Common myeloid progenitor, CD34-positive (primary cell): ENCODE data around the gene CCNL1.
A peak's percentile ranks its signal among the peaks of the same experiment; 100 is the strongest.
"Not testable (repeated sequence)": the region's sequence is repeated elsewhere in the genome, so short reads cannot be mapped to it uniquely, and the experiment has no call there.

Experiments used
- CTCF ChIA-PET: fragments of 350-600 bp; sonication (Branson Sonifier 250); formaldehyde crosslinking; loops from one replicate; lab custom pipeline; 2021; ENCODE audit warnings: antibody characterized with exemption; lab: Charles Lee
- POLR2A ChIA-PET: fragments of 350-600 bp; sonication (Branson Sonifier 250); formaldehyde crosslinking; loops from one replicate; lab custom pipeline; 2021; ENCODE audit warnings: antibody characterized with exemption; lab: Charles Lee
- DNase-seq, 3 donors: peaks; one replicate each; pipeline versions ENCODE4 v3.0.0 to v3.0.0-alpha.2; 2013
- H3K27ac ChIP-seq, 2 experiments: 1 replicate in 1 of 2; 2 replicates in 1 of 2; pipeline ENCODE4 v1.7.0; 2013; ENCODE audit warnings: inconsistent platforms in 2 of 2, low read length in 2 of 2, mild to moderate bottlenecking in 2 of 2, low read depth in 1 of 2, moderate library complexity in 1 of 2; ENCODE audit not compliant: severe bottlenecking in 2 of 2, insufficient read depth in 1 of 2, poor library complexity in 1 of 2
- H3K27me3 ChIP-seq, 5 experiments: replicated peaks in 2 of 5; 1 replicate in 3 of 5; 2 replicates in 2 of 5; pipeline versions ENCODE4 v1.6.1 to v1.7.0; 2013; ENCODE audit warnings: low read length in 4 of 5, mild to moderate bottlenecking in 2 of 5, moderate library complexity in 2 of 5, inconsistent platforms in 1 of 5; ENCODE audit not compliant: insufficient read depth in 5 of 5, control insufficient read depth in 4 of 5
- H3K36me3 ChIP-seq, 4 experiments: 1 replicate in 2 of 4; 2 replicates in 2 of 4; pipeline versions ENCODE4 v1.6.1 to v1.7.0; 2013; ENCODE audit warnings: low read length in 3 of 4, control low read depth in 1 of 4, mild to moderate bottlenecking in 1 of 4; ENCODE audit not compliant: control insufficient read depth in 4 of 4, insufficient read depth in 4 of 4
- H3K4me1 ChIP-seq, 4 experiments: 1 replicate in 3 of 4; 2 replicates in 1 of 4; pipeline versions ENCODE4 v1.6.1 to v1.7.1; 2013; ENCODE audit warnings: low read length in 3 of 4, mild to moderate bottlenecking in 3 of 4, control low read depth in 1 of 4, inconsistent platforms in 1 of 4, moderate library complexity in 1 of 4; ENCODE audit not compliant: control insufficient read depth in 4 of 4, insufficient read depth in 4 of 4; ENCODE audit errors: control extremely low read depth in 1 of 4
- H3K4me3 ChIP-seq, 7 experiments: 1 replicate in 4 of 7; 2 replicates in 3 of 7; pipeline versions ENCODE4 v1.5.1 to v1.7.0; 2013; ENCODE audit warnings: mild to moderate bottlenecking in 7 of 7, low read length in 6 of 7, moderate library complexity in 6 of 7, inconsistent platforms in 2 of 7, low read depth in 2 of 7, control low read depth in 1 of 7; ENCODE audit not compliant: insufficient read depth in 4 of 7, control insufficient read depth in 1 of 7; ENCODE audit errors: extremely low read depth in 1 of 7
- H3K9me3 ChIP-seq, 5 experiments: 1 replicate in 4 of 5; 2 replicates in 1 of 5; pipeline versions ENCODE4 v1.6.1 to v1.7.1; 2013; ENCODE audit warnings: low read length in 4 of 5, mild to moderate bottlenecking in 2 of 5, inconsistent platforms in 1 of 5, low read depth in 1 of 5, moderate library complexity in 1 of 5; ENCODE audit not compliant: control insufficient read depth in 4 of 5, insufficient read depth in 2 of 5; ENCODE audit errors: control extremely low read depth in 1 of 5
- WGBS: methylation state at CpG from one replicate; pipeline ENCODE4 v1.1.5; 2013; ENCODE audit not compliant: insufficient coverage; 5-methylcytosine and 5-hydroxymethylcytosine counted together

CCNL1 gene

DNA sequence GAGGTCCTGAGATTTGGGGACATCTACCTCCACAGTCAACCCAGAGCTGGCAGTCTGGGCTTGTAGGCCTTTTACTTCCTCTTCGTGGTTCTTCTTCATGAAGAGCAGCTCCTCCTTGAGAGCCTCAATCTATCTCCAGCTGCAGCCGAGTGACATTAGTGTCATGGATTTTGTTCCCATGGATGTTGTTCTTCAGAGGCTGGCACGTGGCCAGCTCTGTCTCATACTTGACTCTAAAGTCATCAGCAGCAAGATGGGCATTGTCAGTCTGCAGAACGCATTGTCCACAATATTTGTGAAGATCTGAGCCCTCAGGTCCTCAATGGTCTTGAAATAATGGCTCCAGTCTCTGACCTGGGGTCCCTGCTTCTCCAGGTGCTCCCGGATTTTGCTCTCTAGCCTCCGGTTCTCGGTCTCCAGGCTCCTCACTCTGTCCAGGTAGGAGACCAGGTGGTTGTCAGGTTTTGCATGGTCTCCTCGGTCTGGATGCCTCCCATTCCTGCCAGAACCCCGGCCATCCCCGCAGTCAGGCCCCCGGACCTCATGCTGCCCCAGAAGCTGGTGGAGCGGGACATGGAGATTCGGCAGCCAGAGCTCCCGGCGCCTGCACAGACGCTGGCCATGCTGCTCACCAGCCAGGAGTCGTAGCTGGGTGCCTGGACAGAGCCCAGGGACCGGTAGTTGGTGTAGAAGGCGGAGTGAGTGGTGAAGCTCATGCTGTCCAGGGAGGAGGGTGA is 3.4 kb upstream of the CCNL1 start:
- peaks cover 13 to 32% (median 18%) of the 10 kb centered on the region in 4 experiments for H3K4me1 ChIP-seq
- H3K9me3 ChIP-seq, result no peaks in the 10 kb centered on the region
- ChIA-PET POLR2A (interaction anchor here (2.3 kb wide), 1 partner anchor 11 kb away, joined by 7 read pairs; no protein-coding TSS in a partner anchor), CTCF (interaction anchor here (1.3 to 7.1 kb wide), 5 partner anchors 10 to 332 kb away, joined by 3 to 74 read pairs (median 4); no protein-coding TSS in a partner anchor)
- peaks cover 0 to 9% (median 4%) of the 10 kb centered on the region in 4 experiments for H3K36me3 ChIP-seq
- no peaks in the 10 kb centered on the region for H3K27me3 ChIP-seq
- no peak overlapping the region for H3K4me3 ChIP-seq
- DNase-seq, result peak in 1 of 3 donors; percentile 43
- H3K27ac ChIP-seq, result no peak overlapping the region
- WGBS, result 96% methylated on average over 14 of the region's 19 CpGs

GRCh38 chr3:157162620-157163019 is 2.7 kb upstream of the CCNL1 start:
- H3K4me3 ChIP-seq, H3K9me3 ChIP-seq, H3K27ac ChIP-seq, POLR2A ChIA-PET, DNase-seq, H3K27me3 ChIP-seq: not testable (repeated sequence)
- Histone ChIP-seq H3K4me1 (peaks cover 16 to 39% (median 25%) of the 10 kb centered on the region in 4 experiments), H3K36me3 (peaks cover 5 to 17% (median 11%) of the 10 kb centered on the region in 4 experiments)
- WGBS, result 100% methylated on average over 3 of the region's 7 CpGs
- CTCF ChIA-PET, result interaction anchor here (1.3 to 7.1 kb wide), 5 partner anchors 11 to 333 kb away, joined by 3 to 74 read pairs (median 4); no protein-coding TSS in a partner anchor

GRCh38 chr3:157160658-157161424 is 894 bp upstream of the CCNL1 start:
- Histone ChIP-seq H3K9me3 (no peaks in the 10 kb centered on the region), H3K36me3 (peaks cover 10 to 34% (median 23%) of the 10 kb centered on the region in 4 experiments), H3K27me3 (no peaks in the 10 kb centered on the region), H3K4me1 (peaks cover 16 to 57% (median 34%) of the 10 kb centered on the region in 4 experiments), H3K27ac (peak overlapping the region; percentile 99 to 100), H3K4me3 (peak overlapping the region; percentile 61 to 99 (median 98))
- ChIA-PET CTCF (interaction anchor here (1.4 to 7.1 kb wide), 6 partner anchors 11 to 333 kb away, joined by 3 to 74 read pairs (median 10); no protein-coding TSS in a partner anchor), POLR2A (interaction anchor here (0.6 to 3.3 kb wide), 13 partner anchors 8 to 605 kb away, joined by 3 to 129 read pairs (median 4); partner anchors contain the start of genes PTX3 and SSR3)
- DNase-seq, result peak; percentile 82 to 93 (median 91)
- WGBS, result 19% methylated on average over 19 of the region's 22 CpGs

DNA sequence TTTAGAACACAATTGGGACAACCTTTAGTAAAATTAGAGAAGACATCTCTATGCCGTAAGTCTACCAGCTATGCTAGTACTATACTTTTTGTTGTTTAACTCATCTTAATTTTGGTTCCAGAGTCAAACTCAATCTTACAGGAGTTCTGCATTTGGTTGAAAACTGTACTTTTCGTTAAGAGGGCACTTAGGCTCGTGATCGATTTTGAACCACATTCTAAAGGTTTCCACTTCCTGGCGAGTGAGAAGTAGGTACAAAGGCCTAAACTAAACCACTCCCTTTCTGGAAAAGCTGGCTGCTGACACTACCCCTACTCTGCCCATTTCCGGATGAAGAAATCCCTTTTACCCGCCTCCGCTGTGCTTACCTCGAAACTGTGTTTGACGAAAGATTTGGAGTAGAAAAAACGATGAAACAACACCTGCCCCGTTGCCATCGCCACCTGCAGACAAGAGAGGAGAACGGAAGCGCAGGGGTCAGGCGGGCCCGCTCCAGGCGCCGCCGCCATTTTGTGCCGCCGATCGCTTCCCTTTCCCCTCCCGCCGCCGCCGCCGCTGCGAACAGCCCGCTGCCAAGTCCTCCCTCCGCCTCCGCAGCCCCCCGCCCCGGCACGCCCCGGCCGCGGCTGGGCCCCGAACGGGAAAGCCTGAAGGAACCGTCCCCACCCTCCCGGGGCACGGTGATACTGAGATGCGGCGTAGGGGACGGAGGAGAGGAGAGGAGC is 748 bp downstream of the CCNL1 start:
- Histone ChIP-seq H3K4me1 (peaks cover 16 to 71% (median 39%) of the 10 kb centered on the region in 4 experiments), H3K9me3 (no peaks in the 10 kb centered on the region), H3K27ac (peak overlapping the region; percentile 99 to 100), H3K4me3 (peak overlapping the region; percentile 61 to 99 (median 98)), H3K36me3 (peaks cover 10 to 50% (median 31%) of the 10 kb centered on the region in 4 experiments), H3K27me3 (no peaks in the 10 kb centered on the region)
- peak; percentile 70 to 84 (median 73) for DNase-seq
- CTCF ChIA-PET, result interaction anchor here (1.1 to 7.1 kb wide), 4 partner anchors 9 to 45 kb away, joined by 3 to 74 read pairs (median 16); no protein-coding TSS in a partner anchor
- WGBS, result under 1% methylated on average over 22 of the region's 46 CpGs
- POLR2A ChIA-PET, result interaction anchor here (0.6 to 3.3 kb wide), 6 partner anchors 8 to 277 kb away, joined by 3 to 129 read pairs (median 9); partner anchors contain the start of gene PTX3

DNA sequence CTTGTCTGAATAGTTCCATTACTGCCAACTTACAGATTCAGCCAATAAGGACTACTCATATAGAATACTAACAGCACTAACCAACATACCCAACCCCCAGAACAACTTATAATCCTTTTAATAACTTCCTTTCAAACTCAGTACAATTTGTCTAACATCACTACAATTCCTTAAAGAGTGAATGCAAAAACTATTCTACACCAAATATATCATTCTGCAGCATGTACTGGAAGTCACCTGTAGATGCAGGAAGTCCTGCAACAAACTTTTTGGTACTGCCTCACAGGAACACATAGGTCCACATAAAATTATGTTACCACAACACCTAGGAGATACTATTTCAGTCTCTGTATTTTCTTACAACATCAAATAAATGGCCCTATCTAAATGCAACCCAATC is 2.1 kb downstream of the CCNL1 start:
- H3K4me1 ChIP-seq, result peaks cover 16 to 62% (median 39%) of the 10 kb centered on the region in 4 experiments
- no peak for DNase-seq
- peaks cover 16 to 64% (median 41%) of the 10 kb centered on the region in 4 experiments for H3K36me3 ChIP-seq
- no peak overlapping the region for H3K27ac ChIP-seq
- H3K4me3 ChIP-seq, result peak overlapping the region in 5 of 7 experiments; percentile 95 to 99 (median 98)
- ChIA-PET CTCF (no interaction called here), POLR2A (no interaction called here)
- no peaks in the 10 kb centered on the region for H3K9me3 ChIP-seq
- H3K27me3 ChIP-seq, result no peaks in the 10 kb centered on the region

DNA sequence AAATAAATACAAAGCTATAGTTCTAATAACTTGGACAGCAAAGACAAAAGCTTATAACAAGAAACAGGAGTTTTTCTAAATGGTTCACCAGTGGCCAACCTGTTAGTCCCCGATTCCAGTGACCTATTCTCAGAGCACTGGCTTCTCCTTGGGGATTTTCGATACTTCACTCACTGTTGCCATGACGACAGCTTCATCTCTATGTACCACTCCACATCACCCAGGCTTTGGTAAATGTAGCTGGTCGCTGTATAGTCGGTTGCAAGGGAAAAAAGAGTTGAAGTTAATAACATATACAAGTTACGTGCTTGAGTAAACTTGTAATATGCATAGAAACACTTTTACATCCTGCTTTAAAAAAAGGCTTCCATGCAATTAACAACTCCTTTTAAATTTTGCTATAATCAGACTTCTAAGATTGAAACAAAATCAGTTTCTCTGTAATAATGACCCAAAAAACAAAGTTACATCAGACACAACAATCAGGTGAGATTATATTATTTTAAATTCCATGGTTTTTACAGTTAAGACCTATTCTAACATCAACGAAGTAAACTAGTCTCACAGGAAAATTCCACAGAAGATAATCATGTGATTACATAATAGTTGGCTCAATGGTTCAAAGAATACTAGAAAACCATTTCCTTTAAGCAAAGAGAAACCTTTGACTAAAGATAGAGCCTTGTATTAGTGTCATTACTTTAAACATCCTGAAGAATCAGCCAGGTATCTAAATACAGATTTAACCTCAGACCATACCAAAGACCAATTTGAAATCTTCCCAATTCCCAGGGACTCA is 2.9 kb downstream of the CCNL1 start:
- Histone ChIP-seq H3K4me1 (peaks cover 16 to 58% (median 39%) of the 10 kb centered on the region in 4 experiments), H3K27ac (no peak overlapping the region), H3K36me3 (peaks cover 21 to 71% (median 46%) of the 10 kb centered on the region in 4 experiments), H3K27me3 (no peaks in the 10 kb centered on the region), H3K9me3 (no peaks in the 10 kb centered on the region), H3K4me3 (peak overlapping the region in 5 of 7 experiments; percentile 4 to 99 (median 98))
- DNase-seq, result peak in 2 of 3 donors; percentile 35 to 41
- 86% methylated on average over 1 of the region's 7 CpGs for whole genome bisulfite sequencing
- CTCF ChIA-PET, result interaction anchor here (0.7 to 2.5 kb wide), 3 partner anchors 10 to 45 kb away, joined by 3 to 9 read pairs (median 3); no protein-coding TSS in a partner anchor
- POLR2A ChIA-PET, result no interaction called here
